HL-60 (cell line): ENCODE measurements around the gene PRSS53.

Experiments used
- DNase-seq, 2 experiments: peaks; one replicate each; pipeline ENCODE4 v3.0.0-alpha.2; 2010 to 2020; ENCODE audit warnings: low read depth in 1 of 2, low spot score in 1 of 2
- H3K27ac ChIP-seq: fragments of 250-450 bp; sonication (Bioruptor Pico); replicated peaks from 2 replicates; pipeline ENCODE4 v1.5.1; 2020; ENCODE audit warnings: mild to moderate bottlenecking, moderate library complexity
- H3K27me3 ChIP-seq: fragments of 250-450 bp; sonication (Bioruptor Pico); 2 replicates; pipeline ENCODE4 v1.5.1; 2021; ENCODE audit warnings: mild to moderate bottlenecking, moderate library complexity; ENCODE audit not compliant: insufficient read depth, poor library complexity, severe bottlenecking
- H3K4me3 ChIP-seq: replicated peaks from 2 replicates; pipeline ENCODE4 v1.5.1; 2011; ENCODE audit warnings: mild to moderate bottlenecking, control low read depth, low read length; ENCODE audit not compliant: insufficient read depth
- GABPA ChIP-seq: IDR thresholded peaks from 2 replicates; pipeline ENCODE4 v1.6.1; 2012; ENCODE audit warnings: low read depth
- POLR2AphosphoS5 ChIP-seq: IDR thresholded peaks from 2 replicates; pipeline ENCODE4 v1.6.1; 2012; ENCODE audit warnings: low read depth
- SPI1 ChIP-seq: IDR thresholded peaks from 2 replicates; pipeline ENCODE4 v1.6.1; 2012; ENCODE audit warnings: low read depth, mild to moderate bottlenecking, borderline replicate concordance
- TF ChIP-seq, protein P1 (sequence below): IDR thresholded peaks from one replicate; pipeline ENCODE4 v1.5.1; 2011; ENCODE audit warnings: low read length, control low read depth, inconsistent platforms; ENCODE audit not compliant: insufficient read depth
- TF ChIP-seq, protein P2 (sequence below): IDR thresholded peaks from 2 replicates; pipeline ENCODE4 v1.6.1; 2012; ENCODE audit warnings: low read depth; ENCODE audit not compliant: insufficient replicate concordance

The PRSS53 gene

DNA sequence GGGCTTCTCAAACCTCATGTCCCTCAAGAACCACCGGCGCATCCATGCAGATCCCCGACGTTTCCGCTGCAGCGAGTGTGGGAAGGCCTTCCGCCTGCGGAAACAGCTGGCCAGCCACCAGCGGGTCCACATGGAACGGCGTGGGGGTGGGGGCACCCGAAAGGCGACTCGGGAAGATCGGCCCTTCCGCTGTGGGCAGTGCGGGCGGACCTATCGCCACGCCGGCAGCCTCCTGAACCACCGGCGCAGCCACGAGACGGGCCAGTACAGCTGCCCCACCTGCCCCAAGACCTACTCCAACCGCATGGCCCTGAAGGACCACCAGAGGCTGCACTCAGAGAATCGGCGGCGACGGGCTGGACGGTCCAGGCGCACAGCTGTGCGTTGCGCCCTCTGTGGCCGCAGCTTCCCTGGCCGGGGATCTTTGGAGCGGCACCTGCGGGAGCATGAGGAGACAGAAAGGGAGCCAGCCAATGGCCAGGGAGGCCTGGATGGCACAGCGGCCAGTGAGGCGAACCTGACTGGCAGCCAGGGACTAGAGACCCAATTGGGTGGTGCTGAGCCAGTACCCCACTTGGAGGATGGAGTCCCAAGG lies 8.6 kb downstream of the PRSS53 start:
- no peaks in the 10 kb centered on the region for H3K27me3 ChIP-seq
- DNase-seq = no peak
- TF ChIP-seq, protein P1, sequence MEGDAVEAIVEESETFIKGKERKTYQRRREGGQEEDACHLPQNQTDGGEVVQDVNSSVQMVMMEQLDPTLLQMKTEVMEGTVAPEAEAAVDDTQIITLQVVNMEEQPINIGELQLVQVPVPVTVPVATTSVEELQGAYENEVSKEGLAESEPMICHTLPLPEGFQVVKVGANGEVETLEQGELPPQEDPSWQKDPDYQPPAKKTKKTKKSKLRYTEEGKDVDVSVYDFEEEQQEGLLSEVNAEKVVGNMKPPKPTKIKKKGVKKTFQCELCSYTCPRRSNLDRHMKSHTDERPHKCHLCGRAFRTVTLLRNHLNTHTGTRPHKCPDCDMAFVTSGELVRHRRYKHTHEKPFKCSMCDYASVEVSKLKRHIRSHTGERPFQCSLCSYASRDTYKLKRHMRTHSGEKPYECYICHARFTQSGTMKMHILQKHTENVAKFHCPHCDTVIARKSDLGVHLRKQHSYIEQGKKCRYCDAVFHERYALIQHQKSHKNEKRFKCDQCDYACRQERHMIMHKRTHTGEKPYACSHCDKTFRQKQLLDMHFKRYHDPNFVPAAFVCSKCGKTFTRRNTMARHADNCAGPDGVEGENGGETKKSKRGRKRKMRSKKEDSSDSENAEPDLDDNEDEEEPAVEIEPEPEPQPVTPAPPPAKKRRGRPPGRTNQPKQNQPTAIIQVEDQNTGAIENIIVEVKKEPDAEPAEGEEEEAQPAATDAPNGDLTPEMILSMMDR = no peak
- no peak for TF ChIP-seq GABPA
- TF ChIP-seq POLR2AphosphoS5 = peak; percentile 51; the same call in 1 of the 2 replicates
- H3K27ac ChIP-seq = peak overlapping the region; percentile 72
- H3K4me3 ChIP-seq = peak overlapping the region; percentile 22

DNA sequence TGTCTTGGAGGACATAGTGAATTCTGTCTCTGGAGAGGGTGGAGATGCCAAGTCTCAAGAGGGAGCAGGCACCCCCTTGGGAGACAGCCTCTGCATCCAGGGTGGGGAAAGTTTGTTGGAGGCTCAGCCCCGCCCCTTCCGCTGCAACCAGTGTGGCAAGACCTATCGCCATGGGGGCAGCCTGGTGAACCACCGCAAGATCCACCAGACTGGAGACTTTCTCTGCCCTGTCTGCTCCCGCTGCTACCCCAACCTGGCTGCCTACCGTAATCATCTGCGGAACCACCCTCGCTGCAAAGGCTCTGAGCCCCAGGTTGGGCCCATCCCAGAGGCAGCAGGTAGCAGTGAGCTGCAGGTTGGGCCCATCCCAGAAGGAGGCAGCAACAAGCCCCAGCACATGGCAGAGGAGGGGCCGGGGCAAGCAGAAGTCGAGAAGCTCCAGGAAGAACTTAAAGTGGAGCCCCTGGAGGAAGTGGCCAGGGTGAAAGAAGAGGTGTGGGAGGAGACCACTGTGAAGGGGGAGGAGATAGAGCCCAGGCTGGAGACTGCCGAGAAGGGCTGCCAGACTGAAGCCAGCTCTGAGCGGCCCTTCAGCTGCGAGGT lies 9.3 kb downstream of the PRSS53 start:
- peak; percentile 78 to 94 for DNase-seq
- H3K4me3 ChIP-seq = peak overlapping the region; percentile 24
- peak overlapping the region; percentile 72 for H3K27ac ChIP-seq
- TF ChIP-seq, protein P2, sequence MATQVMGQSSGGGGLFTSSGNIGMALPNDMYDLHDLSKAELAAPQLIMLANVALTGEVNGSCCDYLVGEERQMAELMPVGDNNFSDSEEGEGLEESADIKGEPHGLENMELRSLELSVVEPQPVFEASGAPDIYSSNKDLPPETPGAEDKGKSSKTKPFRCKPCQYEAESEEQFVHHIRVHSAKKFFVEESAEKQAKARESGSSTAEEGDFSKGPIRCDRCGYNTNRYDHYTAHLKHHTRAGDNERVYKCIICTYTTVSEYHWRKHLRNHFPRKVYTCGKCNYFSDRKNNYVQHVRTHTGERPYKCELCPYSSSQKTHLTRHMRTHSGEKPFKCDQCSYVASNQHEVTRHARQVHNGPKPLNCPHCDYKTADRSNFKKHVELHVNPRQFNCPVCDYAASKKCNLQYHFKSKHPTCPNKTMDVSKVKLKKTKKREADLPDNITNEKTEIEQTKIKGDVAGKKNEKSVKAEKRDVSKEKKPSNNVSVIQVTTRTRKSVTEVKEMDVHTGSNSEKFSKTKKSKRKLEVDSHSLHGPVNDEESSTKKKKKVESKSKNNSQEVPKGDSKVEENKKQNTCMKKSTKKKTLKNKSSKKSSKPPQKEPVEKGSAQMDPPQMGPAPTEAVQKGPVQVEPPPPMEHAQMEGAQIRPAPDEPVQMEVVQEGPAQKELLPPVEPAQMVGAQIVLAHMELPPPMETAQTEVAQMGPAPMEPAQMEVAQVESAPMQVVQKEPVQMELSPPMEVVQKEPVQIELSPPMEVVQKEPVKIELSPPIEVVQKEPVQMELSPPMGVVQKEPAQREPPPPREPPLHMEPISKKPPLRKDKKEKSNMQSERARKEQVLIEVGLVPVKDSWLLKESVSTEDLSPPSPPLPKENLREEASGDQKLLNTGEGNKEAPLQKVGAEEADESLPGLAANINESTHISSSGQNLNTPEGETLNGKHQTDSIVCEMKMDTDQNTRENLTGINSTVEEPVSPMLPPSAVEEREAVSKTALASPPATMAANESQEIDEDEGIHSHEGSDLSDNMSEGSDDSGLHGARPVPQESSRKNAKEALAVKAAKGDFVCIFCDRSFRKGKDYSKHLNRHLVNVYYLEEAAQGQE = no peak
- TF ChIP-seq, protein P1 = peak; percentile 20
- TF ChIP-seq SPI1 = peak; percentile 84
- TF ChIP-seq POLR2AphosphoS5 = peak; percentile 36; the same call in 1 of the 2 replicates
- TF ChIP-seq GABPA = peak; percentile 52
- no peaks in the 10 kb centered on the region for H3K27me3 ChIP-seq

DNA sequence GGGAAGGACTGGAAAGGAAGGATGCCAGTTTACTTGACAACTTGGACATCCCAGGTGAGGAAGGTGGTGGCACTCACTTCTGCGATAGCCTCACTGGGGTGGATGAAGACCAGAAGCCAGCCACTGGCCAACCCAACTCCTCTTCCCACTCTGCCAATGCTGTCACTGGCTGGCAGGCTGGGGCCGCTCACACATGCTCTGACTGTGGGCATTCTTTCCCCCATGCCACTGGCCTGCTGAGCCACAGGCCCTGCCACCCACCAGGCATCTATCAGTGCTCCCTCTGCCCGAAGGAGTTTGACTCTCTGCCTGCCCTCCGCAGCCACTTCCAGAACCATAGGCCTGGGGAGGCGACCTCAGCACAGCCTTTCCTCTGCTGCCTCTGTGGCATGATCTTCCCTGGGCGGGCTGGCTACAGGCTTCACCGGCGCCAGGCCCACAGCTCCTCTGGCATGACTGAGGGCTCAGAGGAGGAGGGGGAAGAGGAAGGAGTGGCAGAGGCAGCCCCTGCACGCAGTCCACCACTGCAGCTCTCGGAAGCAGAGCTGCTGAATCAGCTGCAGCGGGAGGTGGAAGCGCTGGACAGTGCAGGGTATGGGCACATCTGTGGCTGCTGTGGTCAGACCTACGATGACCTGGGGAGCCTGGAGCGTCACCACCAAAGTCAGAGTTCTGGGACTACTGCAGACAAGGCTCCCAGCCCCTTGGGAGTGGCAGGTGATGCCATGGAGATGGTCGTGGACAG lies 10.0 kb downstream of the PRSS53 start:
- H3K4me3 ChIP-seq = no peak overlapping the region
- no peaks in the 10 kb centered on the region for H3K27me3 ChIP-seq
- peak overlapping the region; percentile 72 for H3K27ac ChIP-seq
- DNase-seq = peak; percentile 62 to 77
- TF ChIP-seq POLR2AphosphoS5 (no peak), GABPA (no peak), SPI1 (no peak)
- TF ChIP-seq, protein P2 = no peak
- TF ChIP-seq, protein P1 = no peak
